Stimulated activated naive CD4-positive, alpha-beta T cell (primary cell): ENCODE results near the gene PXMP4.

Experiments used
- DNase-seq, 6 experiments: peaks; one replicate each; lab custom pipeline; 2025; lab: John Stamatoyannopoulos, UW

PXMP4 gene

DNA sequence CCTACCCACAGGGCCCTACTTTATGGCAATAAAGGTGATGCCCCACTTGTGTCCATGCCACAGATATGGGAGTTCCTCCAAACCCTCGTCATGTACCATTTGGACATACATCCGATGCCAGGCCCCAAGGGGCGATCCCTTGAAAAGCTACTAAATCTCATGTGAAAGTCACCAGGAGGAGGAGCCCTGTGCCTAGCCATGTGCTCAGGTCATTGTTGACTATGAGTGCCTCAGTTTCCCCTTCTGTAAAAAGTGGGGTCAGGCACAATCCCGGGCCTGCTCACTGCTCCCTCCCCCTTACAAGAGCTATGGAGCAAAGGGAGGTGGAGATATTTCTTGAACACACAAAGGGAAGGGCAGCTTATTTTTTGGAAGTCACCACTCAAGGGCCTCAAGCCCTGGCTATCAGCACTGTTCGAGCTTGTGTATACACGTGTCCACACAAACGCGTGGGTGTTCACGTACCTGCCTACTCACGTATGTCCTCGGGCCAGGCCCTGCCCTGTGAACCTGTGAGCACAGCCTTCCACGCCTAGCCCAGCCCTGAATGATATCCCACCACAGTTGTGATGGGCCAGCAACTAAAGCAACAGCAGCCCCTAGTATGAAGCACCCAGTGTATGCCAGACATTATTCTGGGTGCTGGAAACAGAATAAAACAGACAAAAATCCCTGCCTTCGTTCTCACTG, 51.5 kb downstream of the PXMP4 start:
- no peak for DNase-seq

DNA sequence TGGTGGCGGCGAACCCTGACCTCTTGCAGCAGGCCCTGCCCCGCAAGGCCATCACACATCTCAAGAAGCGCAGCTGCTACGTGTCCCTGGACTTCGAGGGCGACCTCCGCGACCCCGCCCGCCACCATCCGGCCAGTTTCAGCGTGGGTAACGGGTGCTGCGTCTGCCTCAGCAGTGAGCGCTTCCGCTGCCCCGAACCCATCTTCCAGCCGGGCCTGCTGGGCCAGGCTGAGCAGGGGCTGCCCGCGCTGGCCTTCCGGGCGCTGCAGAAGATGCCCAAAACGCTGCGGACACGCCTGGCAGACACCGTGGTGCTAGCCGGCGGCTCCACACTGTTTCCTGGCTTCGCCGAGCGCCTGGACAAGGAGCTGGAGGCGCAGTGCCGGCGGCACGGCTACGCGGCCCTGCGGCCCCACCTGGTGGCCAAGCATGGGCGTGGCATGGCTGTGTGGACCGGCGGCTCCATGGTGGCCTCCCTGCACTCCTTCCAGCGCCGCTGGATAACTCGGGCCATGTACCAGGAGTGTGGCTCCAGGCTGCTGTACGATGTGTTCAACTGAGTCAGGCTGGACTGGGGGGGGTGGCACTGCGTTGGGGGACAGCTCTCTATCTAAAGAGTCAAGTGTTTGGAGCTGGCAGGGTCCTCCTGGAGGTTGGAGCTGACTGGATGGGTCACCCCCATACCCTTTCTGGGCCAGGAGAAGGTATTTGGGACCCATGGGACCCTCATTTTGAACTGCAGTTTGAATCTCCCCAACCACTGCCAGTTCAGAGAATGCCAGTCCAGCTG, 52.2 kb downstream of the PXMP4 start:
- peak; percentile 54 to 74 (median 66) for DNase-seq

DNA sequence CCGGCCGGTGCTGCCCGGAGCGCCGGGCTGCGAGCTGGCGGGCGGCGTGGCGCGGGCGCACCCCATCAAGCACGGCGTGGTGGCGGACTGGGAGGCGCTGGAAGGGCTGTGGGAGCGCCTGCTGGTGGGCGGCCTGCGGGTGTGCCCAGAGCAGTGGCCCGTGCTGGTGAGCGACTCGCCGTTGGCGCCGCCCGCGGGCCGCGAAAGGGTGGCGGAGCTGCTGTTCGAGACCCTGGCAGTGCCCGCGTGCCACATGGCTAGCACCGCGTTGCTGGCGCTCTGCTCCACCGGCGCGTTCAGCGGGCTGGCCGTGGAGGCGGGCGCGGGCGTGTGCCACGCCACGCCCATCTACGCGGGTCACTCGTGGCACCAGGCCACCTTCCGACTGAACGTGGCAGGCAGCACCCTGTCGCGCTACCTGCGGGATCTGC, 52.9 kb downstream of the PXMP4 start:
- peak in 5 of 6 experiments; percentile 11 to 59 (median 40) for DNase-seq

DNA sequence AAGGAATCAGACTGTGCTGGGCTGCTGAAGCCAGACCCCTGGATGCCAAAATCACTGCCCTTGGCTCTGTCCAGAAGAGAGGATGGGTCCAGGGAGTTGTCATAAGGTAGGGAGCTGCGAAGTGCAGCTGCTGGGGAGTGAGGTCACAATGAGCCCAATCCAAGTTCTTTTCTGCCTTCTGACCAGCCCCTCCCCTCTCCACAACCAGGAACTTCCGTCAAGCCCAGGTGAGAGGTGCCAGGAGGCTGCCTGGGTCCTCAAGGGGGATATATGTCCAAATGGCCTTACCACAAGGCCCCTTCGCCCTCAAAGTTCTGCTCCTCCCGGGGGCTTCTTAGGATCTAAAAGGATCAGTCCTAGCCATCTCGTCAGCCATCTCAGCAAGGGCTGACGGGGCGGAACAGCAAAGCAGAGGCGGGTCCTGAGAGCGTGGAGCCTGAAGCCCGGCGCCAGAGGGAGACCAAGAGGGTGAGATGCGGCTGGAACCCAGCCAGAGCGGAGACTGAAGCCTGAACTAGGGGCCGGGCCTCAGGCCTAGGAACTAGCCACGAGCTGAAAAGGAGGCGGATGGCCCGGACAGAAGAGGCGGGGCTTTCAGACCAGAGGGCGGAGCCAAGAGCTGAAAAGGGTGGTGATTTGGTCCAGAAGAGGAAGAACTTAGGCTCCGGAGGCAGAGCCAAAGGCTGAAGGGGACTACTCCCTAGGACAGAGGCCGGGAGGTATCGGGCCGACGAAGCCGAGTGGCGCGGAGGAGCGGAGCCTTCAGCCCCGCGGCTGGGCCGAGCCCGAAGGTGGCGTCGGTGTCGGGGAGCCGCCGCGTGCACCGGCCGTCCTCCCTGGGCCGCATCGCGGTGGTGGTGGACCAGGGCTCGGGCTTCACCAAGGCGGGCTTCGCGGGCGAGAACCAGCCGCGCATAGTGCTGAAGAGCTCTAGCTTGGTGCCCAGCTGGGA, 53.5 kb downstream of the PXMP4 start, which contains the start of gene ACTL10:
ACTL10 (plus strand) TSS at position 651 of the 952 bp plus-strand sequence. CDS start 555 bp downstream, outside the sequence.
- DNase-seq: peak; percentile 30 to 77 (median 62)

- DNase-seq: peak in 1 of 6 experiments; percentile 25
Observed at GRCh38 chr20:33664762-33665144, 55.4 kb downstream of the PXMP4 start.

GRCh38 chr20:33664085-33664761, 55.9 kb downstream of the PXMP4 start:
- peak in 1 of 6 experiments; percentile 28 for DNase-seq

DNA sequence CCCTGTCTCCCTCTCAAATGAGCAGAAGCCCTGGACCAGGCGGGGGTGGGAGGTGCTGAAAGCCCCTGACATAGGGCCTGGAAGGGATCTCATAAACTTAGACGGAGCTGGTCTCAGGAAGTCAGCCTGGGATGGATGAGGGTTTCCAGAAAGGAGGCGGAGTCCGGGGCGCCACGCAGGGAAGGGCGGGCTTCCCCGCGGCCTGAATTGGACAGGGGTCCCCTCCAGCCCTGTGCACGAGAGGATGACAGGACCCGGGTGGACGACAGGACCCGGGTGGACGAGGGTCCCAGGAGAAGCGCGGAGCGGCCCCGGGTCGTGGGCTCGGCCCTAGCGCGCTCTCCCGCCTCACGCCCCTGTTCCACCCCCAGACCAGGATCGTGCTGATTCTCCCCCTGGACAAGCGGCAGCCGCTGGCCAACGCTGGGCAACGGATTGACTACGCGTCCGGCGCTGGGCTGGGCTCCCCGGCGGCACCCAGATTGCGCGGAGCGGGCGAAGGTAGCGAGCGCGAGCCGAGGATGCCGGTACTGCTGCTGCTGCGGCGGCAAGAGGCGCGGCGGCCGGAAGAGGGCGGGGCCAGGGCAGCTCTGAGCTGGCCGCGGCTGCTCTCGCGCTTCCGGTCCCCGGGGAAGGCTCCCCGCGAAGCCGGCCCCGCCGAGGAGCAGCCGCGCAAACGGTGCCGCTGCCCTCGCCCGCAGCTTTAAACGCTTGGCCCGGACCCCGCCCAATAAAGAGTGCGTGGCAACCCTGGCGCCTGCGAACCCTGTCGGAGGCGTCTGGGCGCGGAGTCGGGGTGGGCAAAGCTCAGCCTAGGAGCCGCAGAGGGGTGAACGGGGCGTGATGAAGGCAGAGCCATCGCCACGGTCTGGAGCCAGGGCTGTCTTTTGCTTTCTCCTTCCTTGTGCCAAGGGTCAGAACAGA, 56.7 kb downstream of the PXMP4 start:
- peak; percentile 63 to 81 (median 72) for DNase-seq

GRCh38 chr20:33662172-33662571, 57.9 kb downstream of the PXMP4 start, which contains the start of gene C20orf144:
Gene C20orf144, plus strand, starts transcription at chr20:33662327. Its CDS starts 19 bp downstream, at chr20:33662346.
- DNase-seq: no peak

DNA sequence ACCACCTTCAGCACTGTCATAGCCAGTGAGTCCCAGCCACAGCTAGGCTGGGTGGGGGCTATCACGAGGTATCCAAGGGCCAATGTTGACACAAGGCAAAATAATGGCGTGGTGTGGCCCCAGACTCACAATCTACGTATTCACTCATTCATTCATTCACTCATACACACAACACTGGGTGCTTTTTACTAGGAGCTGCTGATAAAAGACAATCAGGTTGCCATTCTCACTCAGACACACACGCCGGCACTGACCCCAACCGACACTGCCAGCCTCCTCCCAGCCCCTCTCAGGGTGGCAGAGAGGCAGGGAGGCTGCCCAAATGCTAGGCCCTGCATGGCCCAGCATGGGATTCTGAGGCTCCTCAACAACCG, 59.4 kb downstream of the PXMP4 start:
- no peak for DNase-seq

DNA sequence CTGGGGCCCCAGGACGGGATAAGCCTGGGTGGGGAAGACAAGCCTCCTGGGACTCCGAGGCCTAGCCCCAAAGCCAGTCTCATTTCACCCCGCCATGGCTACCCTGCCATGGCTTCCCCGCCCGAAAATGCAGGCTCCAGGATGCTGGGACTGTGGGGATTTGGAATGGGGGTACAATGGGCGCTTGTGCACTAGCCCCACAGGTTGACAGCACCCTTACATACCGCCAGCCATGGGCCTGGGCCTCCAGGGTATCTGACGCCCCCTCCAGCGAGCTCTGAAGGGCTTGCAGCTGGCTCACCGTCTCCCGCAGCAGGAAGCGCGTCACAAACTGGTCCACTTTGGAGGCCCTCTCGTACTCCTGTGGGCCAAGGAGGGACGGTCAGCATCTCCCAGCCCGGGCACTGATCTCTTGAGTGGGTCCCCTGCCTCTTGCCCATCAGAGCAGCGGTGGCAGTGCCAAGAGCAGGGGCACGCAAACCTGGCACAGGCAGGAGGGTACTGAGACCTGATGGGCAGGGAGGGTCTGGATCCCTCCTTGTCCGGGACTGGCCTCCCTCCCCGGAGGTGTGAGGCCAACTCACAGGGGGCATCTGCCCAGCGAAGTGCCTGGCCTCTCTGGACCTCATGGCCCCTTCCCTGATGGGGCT, 60.0 kb downstream of the PXMP4 start:
- no peak for DNase-seq

GRCh38 chr20:33659341-33660034, 60.6 kb downstream of the PXMP4 start:
- no peak for DNase-seq

DNA sequence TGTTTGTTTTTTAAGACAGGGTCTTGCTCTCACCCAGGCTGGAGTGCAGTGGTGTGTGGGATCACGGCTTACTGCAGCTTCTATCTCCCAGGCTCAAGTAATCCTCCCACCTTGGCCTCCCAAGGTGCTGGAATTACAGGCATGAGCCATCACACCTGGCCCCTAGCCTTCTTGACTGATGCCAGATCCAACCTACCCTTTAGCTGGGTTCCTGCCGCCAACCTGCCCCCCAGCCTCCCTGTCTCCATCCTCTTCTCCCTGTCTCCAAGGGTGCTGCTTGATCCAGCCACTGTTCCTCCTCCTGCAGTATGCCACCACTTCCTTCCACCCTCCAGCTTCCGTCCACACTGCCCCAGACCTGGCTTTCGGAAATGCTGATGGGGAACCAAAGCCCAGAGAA, 61.2 kb downstream of the PXMP4 start:
- DNase-seq: no peak

DNA sequence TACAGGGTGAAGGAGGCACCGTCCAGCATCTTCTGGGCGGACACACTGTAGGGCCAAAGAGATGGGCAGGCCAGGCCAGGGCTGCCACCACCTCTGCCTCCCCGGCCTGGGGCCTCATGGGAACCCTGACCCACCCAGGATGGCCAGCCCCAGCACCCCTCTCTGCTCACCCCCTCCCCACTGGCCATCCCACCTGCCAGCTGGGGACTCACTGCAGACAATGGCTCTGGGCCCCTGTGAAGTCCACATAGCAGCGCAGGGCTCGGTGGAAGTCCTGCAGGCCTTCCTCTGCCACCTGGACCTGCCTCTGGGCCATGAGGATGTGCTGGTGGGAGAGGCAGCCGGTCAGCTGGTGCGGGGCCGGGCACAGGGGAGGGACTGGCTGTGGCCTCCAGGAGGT, 61.6 kb downstream of the PXMP4 start:
- DNase-seq: no peak

GRCh38 chr20:33657704-33658095, 62.4 kb downstream of the PXMP4 start:
- DNase-seq: no peak

DNA sequence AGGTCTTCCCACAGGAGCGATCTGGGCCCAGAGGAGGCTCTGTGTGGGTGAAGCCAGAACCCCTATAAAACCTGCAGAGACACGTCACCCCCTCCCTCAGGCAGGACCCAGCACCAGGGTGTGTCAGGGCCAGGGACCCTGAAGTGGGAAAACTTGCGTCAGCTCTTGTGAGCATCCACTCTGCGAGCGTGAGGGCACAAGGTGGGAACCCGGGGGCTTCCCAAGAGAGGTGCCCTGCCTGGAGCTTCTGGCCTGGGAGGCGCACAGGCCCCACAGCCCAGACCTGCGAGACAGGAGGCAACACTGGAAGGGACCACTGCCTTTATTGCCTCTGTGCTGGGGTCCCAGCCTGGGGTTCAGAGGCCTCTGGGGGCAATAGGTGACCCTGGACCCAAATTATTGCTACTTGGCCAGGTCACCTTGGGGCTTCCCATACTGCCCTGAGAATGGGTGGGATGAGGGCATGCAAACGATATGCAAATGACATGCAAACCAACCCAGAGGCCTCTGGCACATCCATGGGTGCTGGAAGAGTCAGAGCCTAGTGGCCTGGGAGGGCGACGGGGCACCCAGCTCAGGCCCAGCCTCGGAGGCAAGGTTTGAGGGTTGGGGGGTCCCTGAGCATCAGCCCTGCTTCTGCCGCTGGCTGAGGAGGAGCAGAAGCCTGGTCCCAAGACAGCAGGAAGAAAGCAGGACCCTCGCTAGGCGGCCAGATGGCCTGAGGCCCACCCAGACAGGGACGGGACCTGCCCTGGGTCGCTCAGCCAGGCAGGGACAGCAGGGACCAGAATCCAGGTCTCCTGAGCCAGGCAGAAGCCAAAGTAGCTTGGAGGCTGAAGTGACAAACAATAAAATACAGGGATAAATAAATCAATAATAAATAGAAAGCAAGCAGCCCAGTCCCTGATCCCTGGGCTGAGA, 63.1 kb downstream of the PXMP4 start:
- DNase-seq: no peak

DNA sequence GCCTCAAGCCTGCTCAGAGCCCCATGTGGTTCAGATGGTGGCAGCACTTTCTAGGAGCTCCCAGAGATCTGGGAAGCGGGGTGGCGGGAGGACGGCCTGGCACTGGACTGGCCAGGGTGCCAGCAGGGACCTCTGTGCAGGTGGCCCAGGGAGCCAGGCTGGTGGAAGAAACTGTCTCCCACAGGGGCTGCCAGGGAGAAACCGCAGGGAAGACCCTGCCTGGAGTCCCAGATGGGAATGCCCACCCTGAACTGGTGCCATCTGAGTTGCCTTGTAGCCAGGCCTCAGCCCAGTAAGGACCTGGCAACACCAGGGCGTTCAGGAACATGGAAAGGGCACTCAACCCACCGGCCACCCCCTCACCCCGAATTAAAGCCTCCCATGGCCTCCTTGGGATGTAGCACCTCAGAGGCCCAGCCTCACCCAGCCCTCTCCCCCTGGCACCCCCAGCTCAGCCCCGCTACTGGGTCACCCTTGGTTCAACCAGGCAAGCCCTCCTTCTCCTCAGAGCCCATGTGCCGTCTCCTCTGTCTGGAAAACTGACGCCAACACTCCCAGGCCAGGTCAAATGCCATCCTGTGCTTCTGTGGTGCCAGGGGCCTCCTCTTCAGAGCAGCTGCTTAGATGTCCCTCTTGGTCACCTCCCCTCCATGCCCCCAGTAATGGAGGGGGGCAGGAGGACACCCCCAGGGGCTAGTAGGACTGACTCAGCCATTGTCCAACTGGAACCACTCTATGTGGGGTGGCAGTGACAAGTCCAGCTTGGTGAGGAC, 63.9 kb downstream of the PXMP4 start:
- no peak for DNase-seq

DNA sequence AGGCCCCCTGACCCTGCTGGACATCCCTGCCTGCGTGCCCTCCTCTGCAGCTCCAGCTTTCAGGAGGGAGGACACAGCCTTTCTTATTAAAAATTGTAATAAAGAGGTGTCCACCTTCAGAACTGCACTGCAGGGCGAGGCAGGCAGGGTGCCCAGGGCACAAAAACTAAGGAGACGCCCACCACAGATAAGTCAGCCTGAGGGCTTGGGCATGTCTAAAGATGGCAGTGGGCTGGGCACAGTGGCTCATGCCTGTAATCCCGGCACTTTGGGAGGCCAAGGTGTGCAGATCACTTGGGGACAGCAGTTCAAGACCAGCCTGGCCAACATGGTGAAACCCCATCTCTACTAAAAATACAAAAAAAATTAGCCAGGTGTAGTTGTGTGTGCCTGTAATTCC, 64.9 kb downstream of the PXMP4 start:
- DNase-seq: no peak
